ENCODE results near the gene NEURL1B.
A peak's percentile ranks its signal among the peaks of the same experiment; 100 is the strongest.
"Not testable (repeated sequence)": the region's sequence is repeated elsewhere in the genome, so short reads cannot be mapped to it uniquely, and the experiment has no call there.

The NEURL1B gene

DNA sequence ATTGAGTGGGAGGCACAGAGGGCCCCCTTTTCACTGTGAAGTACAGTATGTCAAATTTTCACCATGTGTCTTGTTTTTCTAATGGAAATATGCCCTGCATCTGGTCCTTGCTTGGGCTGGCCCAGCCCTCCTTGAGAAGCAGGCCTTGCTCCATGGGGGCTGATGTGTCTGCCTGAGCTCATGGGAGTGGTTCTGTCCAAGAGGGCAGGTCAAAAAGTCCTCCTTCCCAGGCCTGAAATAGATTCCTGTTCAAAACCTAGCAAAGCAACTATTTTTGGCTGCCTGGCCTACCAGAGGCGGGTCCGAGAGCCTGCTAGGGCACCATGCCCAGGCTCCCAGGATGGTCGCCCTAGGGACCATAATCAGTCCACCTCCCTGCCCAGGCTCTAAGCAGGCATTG lies 40.5 kb upstream of the NEURL1B start:
- H3K27ac ChIP-seq: peak overlapping the region; percentile 19 to 76
- TF ChIP-seq, protein P1, sequence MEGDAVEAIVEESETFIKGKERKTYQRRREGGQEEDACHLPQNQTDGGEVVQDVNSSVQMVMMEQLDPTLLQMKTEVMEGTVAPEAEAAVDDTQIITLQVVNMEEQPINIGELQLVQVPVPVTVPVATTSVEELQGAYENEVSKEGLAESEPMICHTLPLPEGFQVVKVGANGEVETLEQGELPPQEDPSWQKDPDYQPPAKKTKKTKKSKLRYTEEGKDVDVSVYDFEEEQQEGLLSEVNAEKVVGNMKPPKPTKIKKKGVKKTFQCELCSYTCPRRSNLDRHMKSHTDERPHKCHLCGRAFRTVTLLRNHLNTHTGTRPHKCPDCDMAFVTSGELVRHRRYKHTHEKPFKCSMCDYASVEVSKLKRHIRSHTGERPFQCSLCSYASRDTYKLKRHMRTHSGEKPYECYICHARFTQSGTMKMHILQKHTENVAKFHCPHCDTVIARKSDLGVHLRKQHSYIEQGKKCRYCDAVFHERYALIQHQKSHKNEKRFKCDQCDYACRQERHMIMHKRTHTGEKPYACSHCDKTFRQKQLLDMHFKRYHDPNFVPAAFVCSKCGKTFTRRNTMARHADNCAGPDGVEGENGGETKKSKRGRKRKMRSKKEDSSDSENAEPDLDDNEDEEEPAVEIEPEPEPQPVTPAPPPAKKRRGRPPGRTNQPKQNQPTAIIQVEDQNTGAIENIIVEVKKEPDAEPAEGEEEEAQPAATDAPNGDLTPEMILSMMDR (IDR thresholded peaks at IDR 0.05): no peak
- DNase-seq (ENCODE audit: low spot score): no peak
- H3K4me3 ChIP-seq: no peak overlapping the region

DNA sequence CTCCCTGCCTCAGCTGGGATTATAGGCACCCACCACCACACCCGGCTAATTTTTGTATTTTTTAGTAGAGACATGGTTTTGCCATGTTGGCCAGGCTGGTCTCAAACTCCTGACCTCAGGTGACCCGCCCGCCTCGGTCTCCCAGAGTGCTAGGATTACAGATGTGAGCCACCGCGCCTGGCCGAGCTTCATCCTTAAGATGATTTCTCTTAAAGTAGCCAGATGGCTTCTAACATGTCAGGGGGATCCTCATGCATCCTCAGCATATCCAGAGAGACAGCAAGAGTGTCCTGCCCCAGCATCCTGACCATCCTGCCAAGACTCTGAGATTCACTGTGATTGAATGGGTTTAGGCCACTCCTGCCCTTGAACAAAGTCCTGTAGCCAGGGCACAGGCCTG lies 39.5 kb upstream of the NEURL1B start:
- not testable (repeated sequence) for H3K4me3 ChIP-seq; DNase-seq (ENCODE audit: low spot score)
- peak overlapping the region; percentile 79 to 86 for H3K27ac ChIP-seq

GRCh38 chr5:172602783-172603231 lies 38.3 kb upstream of the NEURL1B start:
- Histone ChIP-seq H3K27ac (peak overlapping the region; percentile 79 to 86), H3K4me3 (peak overlapping the region; percentile 28)
- no peak for DNase-seq (ENCODE audit: low spot score)
- TF ChIP-seq, protein P1 (IDR thresholded peaks at IDR 0.05): no peak

- Histone ChIP-seq H3K4me3 (peak overlapping the region; percentile 28), H3K27ac (peak overlapping the region; percentile 79 to 86)
- no peak for DNase-seq (ENCODE audit: low spot score)
- TF ChIP-seq, protein P1 (IDR thresholded peaks at IDR 0.05): no peak
These were observed 37.7 kb upstream of the NEURL1B start for GRCh38 chr5:172603251-172603806.

- Histone ChIP-seq H3K4me3 (no peak overlapping the region), H3K27ac (peak overlapping the region in 1 of 2 donors; percentile 52)
- DNase-seq (ENCODE audit: low spot score): no peak
- TF ChIP-seq, protein P1 (IDR thresholded peaks at IDR 0.05): no peak
These were observed 35.6 kb upstream of the NEURL1B start for GRCh38 chr5:172605466-172605865.

DNA sequence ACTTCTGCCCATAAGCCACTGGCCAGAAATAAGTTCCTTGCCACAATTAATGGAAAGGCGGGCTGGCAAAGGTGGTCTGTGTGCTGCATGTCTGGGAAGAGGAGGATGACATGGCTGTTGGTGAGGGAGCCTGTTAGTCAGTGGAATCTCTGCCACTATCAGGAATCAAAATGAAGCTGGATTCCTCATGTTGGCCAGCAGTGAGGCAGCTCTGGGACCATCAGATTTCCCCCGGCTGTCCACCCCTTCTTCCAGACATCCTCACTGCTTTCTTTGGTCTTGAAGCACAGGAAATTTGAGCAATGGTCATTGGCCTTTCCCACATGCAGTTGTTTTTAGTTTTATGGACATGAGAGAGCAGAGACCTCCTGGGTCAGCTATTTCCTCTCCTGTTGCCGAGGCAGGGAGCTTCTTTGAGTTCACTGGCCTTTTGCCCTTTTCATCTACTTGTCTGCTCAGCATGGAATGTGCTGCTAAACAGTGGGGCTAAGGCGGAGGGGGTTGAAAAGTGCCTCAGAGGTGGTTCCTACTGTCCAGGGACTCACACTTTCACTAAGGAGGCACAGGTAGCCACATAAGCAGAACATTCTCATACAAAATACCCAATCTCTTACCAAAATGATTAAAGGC lies 34.8 kb upstream of the NEURL1B start:
- no peak for DNase-seq (ENCODE audit: low spot score)
- Histone ChIP-seq H3K27ac (peak overlapping the region in 1 of 2 donors; percentile 52), H3K4me3 (no peak overlapping the region)
- TF ChIP-seq, protein P1 (IDR thresholded peaks at IDR 0.05): no peak

DNA sequence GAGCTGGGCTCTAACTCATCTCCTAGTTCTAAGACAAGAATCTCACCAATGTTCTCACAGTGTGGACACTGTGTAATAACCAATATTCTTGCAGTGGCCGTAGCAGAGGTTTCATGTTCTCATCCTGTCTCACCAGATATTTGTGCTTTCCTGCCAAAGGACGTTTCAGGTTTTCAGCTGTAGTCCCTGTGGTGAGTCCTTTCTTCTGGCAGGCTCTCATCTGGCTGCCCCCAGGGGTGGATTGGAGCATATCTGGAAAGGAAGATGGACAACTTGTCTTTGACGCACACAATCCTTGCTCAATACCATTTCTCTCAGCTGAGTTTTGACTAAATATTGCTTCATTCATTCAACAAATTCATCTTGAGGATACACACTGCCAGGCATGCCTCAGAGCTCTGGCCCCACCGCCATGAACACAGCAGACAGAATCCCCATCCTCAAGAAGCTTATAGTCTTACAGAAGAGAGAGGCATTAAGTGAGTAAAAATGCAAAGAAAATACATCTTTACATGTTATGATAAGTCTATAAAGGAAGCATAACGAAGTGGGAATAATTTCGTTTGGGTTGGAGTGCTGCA lies 33.8 kb upstream of the NEURL1B start:
- TF ChIP-seq, protein P1 (IDR thresholded peaks at IDR 0.05): no peak
- H3K4me3 ChIP-seq: peak overlapping the region; percentile 18
- DNase-seq (ENCODE audit: low spot score): peak; percentile 87
- H3K27ac ChIP-seq: peak overlapping the region in 1 of 2 donors; percentile 52

Measured in coronary artery (tissue), 2 donors.